Neuronal stem cell (in vitro differentiated cells): Measurements from ENCODE around the gene WWOX.

Experiments
- DNase-seq: peaks from one replicate; pipeline ENCODE4 v3.0.0-alpha.2; 2013; ENCODE audit warnings: low spot score
- H2AFZ ChIP-seq: one replicate; pipeline ENCODE4 v1.6.1; 2013; ENCODE audit warnings: mild to moderate bottlenecking, low read length, inconsistent platforms
- H2AK5ac ChIP-seq: 2 replicates; pipeline ENCODE4 v1.6.1; 2013; ENCODE audit warnings: low read depth, mild to moderate bottlenecking, inconsistent platforms, low read length, moderate library complexity, mixed read lengths
- H2BK120ac ChIP-seq: 2 replicates; pipeline ENCODE4 v1.6.1; 2013; ENCODE audit warnings: low read depth, mild to moderate bottlenecking, inconsistent platforms, low read length, moderate library complexity, mixed read lengths
- H2BK12ac ChIP-seq: one replicate; pipeline ENCODE4 v1.6.1; 2013; ENCODE audit warnings: low read length, inconsistent platforms
- H2BK15ac ChIP-seq: 2 replicates; pipeline ENCODE4 v1.6.1; 2013; ENCODE audit warnings: mild to moderate bottlenecking, low read length, inconsistent platforms, mixed read lengths
- H2BK5ac ChIP-seq: one replicate; pipeline ENCODE4 v1.6.1; 2013; ENCODE audit warnings: inconsistent platforms, mild to moderate bottlenecking, low read length, moderate library complexity
- H3K14ac ChIP-seq: one replicate; pipeline ENCODE4 v1.6.1; 2013; ENCODE audit warnings: low read length, inconsistent platforms
- H3K18ac ChIP-seq: 2 replicates; pipeline ENCODE4 v1.6.1; 2013; ENCODE audit warnings: low read length, inconsistent platforms
- H3K23ac ChIP-seq: 2 replicates; pipeline ENCODE4 v1.6.1; 2013; ENCODE audit warnings: low read depth, mild to moderate bottlenecking, mixed read lengths, low read length, inconsistent platforms; ENCODE audit not compliant: poor library complexity
- H3K27ac ChIP-seq: replicated peaks from 3 replicates; pipeline ENCODE4 v1.5.1; 2013; ENCODE audit warnings: low read length, inconsistent platforms
- H3K27me3 ChIP-seq, 3 experiments: 2 replicates each; pipeline ENCODE4 v1.6.1; 2013; ENCODE audit warnings: low read length in 3 of 3, mild to moderate bottlenecking in 2 of 3, inconsistent platforms in 1 of 3, low read depth in 1 of 3, mixed read lengths in 1 of 3, moderate library complexity in 1 of 3; ENCODE audit not compliant: control insufficient read depth in 3 of 3, insufficient read depth in 3 of 3
- H3K36me3 ChIP-seq, 2 donors: replicated peaks in 1 of 2; 2 replicates each; pipeline ENCODE4 v1.6.1; 2013; ENCODE audit warnings: low read length in 2 of 2; ENCODE audit not compliant: control insufficient read depth in 2 of 2, insufficient read depth in 2 of 2
- H3K4ac ChIP-seq: 2 replicates; pipeline ENCODE4 v1.6.1; 2013; ENCODE audit warnings: inconsistent platforms, mild to moderate bottlenecking, low read length, moderate library complexity
- H3K4me1 ChIP-seq, 2 donors: 1 replicate in 1 of 2; 2 replicates in 1 of 2; pipeline ENCODE4 v1.6.1; 2013; ENCODE audit warnings: low read length in 2 of 2, low read depth in 1 of 2; ENCODE audit not compliant: control insufficient read depth in 2 of 2, insufficient read depth in 1 of 2
- H3K4me2 ChIP-seq: one replicate; pipeline ENCODE4 v1.6.1; 2013; ENCODE audit warnings: mild to moderate bottlenecking, low read length, inconsistent platforms; ENCODE audit not compliant: insufficient read depth, poor library complexity, severe bottlenecking
- H3K4me3 ChIP-seq, 2 donors: 2 replicates each; pipeline ENCODE4 v1.5.1; 2013; ENCODE audit warnings: low read length in 2 of 2, mild to moderate bottlenecking in 2 of 2, inconsistent platforms in 1 of 2, moderate library complexity in 1 of 2
- H3K79me1 ChIP-seq: one replicate; pipeline ENCODE4 v1.6.1; 2013; ENCODE audit warnings: low read depth, mild to moderate bottlenecking, inconsistent platforms, low read length, moderate library complexity
- H3K9ac ChIP-seq: one replicate; pipeline ENCODE4 v1.6.1; 2013; ENCODE audit warnings: mild to moderate bottlenecking, low read depth, low read length, inconsistent platforms; ENCODE audit not compliant: poor library complexity
- H3K9me3 ChIP-seq, 2 donors: replicated peaks in 1 of 2; 2 replicates each; pipeline versions ENCODE3 to v1.6.1; 2013; ENCODE audit warnings: low read length in 2 of 2, mild to moderate bottlenecking in 2 of 2, inconsistent platforms in 1 of 2, low read depth in 1 of 2, mixed read lengths in 1 of 2, moderate library complexity in 1 of 2; ENCODE audit not compliant: control insufficient read depth in 2 of 2, insufficient read depth in 1 of 2
- H4K8ac ChIP-seq: one replicate; pipeline ENCODE4 v1.6.1; 2013; ENCODE audit warnings: low read depth, mild to moderate bottlenecking, inconsistent platforms, low read length, moderate library complexity
- H4K91ac ChIP-seq: one replicate; pipeline ENCODE4 v1.6.1; 2013; ENCODE audit warnings: low read length, low read depth, mild to moderate bottlenecking, inconsistent platforms; ENCODE audit not compliant: poor library complexity
- WGBS, 2 donors: extraction: QIAGEN DNeasy Blood & Tissue Kit; methylation state at CpG; one replicate each; pipeline ENCODE4 v1.1.7; 2013; ENCODE audit warnings: missing lambda C conversion rate in 2 of 2, mixed read lengths in 1 of 2; ENCODE audit not compliant: insufficient read length in 2 of 2, insufficient replicate concordance in 1 of 2; ENCODE audit errors: extremely low coverage in 2 of 2; 5-methylcytosine and 5-hydroxymethylcytosine counted together

Gene WWOX

GRCh38 chr16:78507576-78507975 is 408.1 kb downstream of the WWOX start:
- H2AK5ac ChIP-seq: no peak overlapping the region
- no peak overlapping the region for H3K4me3 ChIP-seq
- H2AFZ ChIP-seq: no peak overlapping the region
- no peaks in the 10 kb centered on the region for H3K79me1 ChIP-seq
- H3K9me3 ChIP-seq: no peaks in the 10 kb centered on the region
- H2BK15ac ChIP-seq: no peak overlapping the region
- no peak overlapping the region for H3K23ac ChIP-seq
- no peak overlapping the region for H3K4me2 ChIP-seq
- WGBS, 2 donors: no CpG with 5 or more reads among the region's 12 CpGs
- H3K14ac ChIP-seq: no peak overlapping the region
- H3K9ac ChIP-seq: no peak overlapping the region
- H3K36me3 ChIP-seq: no peaks in the 10 kb centered on the region
- H2BK5ac ChIP-seq: no peak overlapping the region
- DNase-seq: no peak
- no peak overlapping the region for H4K91ac ChIP-seq
- H2BK120ac ChIP-seq: no peak overlapping the region
- H3K18ac ChIP-seq: no peak overlapping the region
- no peak overlapping the region for H4K8ac ChIP-seq
- no peak overlapping the region for H2BK12ac ChIP-seq
- no peak overlapping the region for H3K4ac ChIP-seq
- peaks cover 6 to 19% of the 10 kb centered on the region in 2 donors for H3K4me1 ChIP-seq
- no peak overlapping the region for H3K27ac ChIP-seq
- no peaks in the 10 kb centered on the region for H3K27me3 ChIP-seq

DNA sequence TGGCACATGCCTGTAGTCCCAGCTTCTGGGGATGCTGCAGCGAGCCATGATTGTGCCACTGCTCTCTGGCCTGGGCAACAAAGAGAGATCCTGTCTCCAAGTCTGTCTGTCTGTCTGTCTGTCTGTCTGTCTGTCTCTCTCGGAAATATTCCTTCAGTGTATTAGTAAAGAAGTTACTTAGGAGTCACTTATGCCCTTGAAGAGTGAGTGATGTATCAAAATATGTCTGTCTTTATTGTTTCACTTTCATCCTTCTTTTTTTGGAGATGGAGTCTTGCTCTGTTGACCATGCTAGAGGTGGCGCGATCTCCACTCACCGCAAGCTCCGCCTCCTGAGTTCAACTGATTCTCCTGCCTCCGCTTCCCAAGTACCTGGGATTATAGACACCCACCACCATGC is 410.5 kb downstream of the WWOX start:
- no peak overlapping the region for H2BK15ac ChIP-seq
- H3K27me3 ChIP-seq: no peaks in the 10 kb centered on the region
- no peaks in the 10 kb centered on the region for H3K79me1 ChIP-seq
- no CpG with 5 or more reads among the region's 7 CpGs for WGBS, 2 donors
- no peak overlapping the region for H2AFZ ChIP-seq
- H4K91ac ChIP-seq: no peak overlapping the region
- no peak overlapping the region for H3K9ac ChIP-seq
- H3K4me2 ChIP-seq: no peak overlapping the region
- no peak overlapping the region for H3K27ac ChIP-seq
- H3K4ac ChIP-seq: no peak overlapping the region
- H3K4me1 ChIP-seq: peaks cover 3 to 10% of the 10 kb centered on the region in 2 donors
- no peaks in the 10 kb centered on the region for H3K36me3 ChIP-seq
- DNase-seq: no peak
- no peak overlapping the region for H2BK12ac ChIP-seq
- H3K4me3 ChIP-seq: no peak overlapping the region
- no peak overlapping the region for H2BK120ac ChIP-seq
- H3K9me3 ChIP-seq: no peaks in the 10 kb centered on the region
- H3K18ac ChIP-seq: no peak overlapping the region
- no peak overlapping the region for H3K14ac ChIP-seq
- H2AK5ac ChIP-seq: no peak overlapping the region
- no peak overlapping the region for H3K23ac ChIP-seq
- H4K8ac ChIP-seq: no peak overlapping the region
- no peak overlapping the region for H2BK5ac ChIP-seq

DNA sequence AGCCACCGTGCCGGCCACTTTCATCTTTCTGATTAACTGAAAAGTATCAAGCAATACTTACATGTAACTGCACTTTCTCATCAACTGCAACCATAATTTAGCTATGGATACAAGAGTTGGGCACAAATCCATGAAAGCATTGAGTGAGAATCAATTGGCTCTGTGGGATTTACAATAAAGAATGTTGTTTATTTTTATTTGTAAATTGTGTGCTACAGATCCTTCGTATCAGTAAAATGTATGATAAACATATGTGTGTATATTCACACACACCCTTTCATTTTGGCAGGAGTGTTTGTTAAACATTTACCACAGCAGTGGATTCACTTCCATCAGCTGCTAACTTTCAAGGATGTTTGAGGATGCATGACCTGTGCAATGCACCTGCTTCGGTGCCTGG is 411.0 kb downstream of the WWOX start:
- H3K36me3 ChIP-seq: no peaks in the 10 kb centered on the region
- H2BK120ac ChIP-seq: no peak overlapping the region
- H3K27ac ChIP-seq: no peak overlapping the region
- DNase-seq: no peak
- H3K79me1 ChIP-seq: no peaks in the 10 kb centered on the region
- H2AFZ ChIP-seq: no peak overlapping the region
- H3K23ac ChIP-seq: no peak overlapping the region
- no peaks in the 10 kb centered on the region for H3K27me3 ChIP-seq
- no peak overlapping the region for H3K4me3 ChIP-seq
- no peak overlapping the region for H3K18ac ChIP-seq
- no peak overlapping the region for H2BK5ac ChIP-seq
- no peak overlapping the region for H3K14ac ChIP-seq
- peaks cover under 1 to 8% of the 10 kb centered on the region in 2 donors for H3K4me1 ChIP-seq
- no peaks in the 10 kb centered on the region for H3K9me3 ChIP-seq
- H3K4me2 ChIP-seq: no peak overlapping the region
- H2BK15ac ChIP-seq: no peak overlapping the region
- H3K4ac ChIP-seq: no peak overlapping the region
- no peak overlapping the region for H2BK12ac ChIP-seq
- no CpG with 5 or more reads among the region's 4 CpGs for WGBS, 2 donors
- no peak overlapping the region for H3K9ac ChIP-seq
- H4K8ac ChIP-seq: no peak overlapping the region
- no peak overlapping the region for H4K91ac ChIP-seq
- no peak overlapping the region for H2AK5ac ChIP-seq

DNA sequence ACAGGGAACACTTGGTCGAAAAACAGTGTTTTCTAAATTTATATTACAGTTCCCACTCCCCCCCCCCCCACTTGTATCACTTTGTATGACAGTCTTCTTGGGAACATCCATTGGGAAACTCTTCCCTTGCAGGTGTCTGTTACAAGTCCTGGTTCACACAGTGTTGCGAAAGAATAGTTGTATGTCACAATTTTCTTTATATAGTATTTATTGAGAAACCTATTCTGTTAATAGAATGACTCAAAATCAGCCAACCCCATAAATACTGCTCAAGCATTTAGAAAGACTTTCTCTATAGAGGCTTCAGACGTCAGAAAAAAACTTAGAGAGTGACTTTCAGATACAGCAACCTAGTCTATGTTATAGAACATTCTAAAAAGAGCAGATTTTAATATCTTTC is 414.4 kb downstream of the WWOX start:
- Histone ChIP-seq H4K8ac (no peak overlapping the region), H2AK5ac (no peak overlapping the region), H2BK5ac (no peak overlapping the region), H2BK120ac (no peak overlapping the region), H3K36me3 (no peaks in the 10 kb centered on the region), H3K79me1 (no peaks in the 10 kb centered on the region), H3K27ac (no peak overlapping the region), H2BK15ac (no peak overlapping the region), H3K4ac (no peak overlapping the region), H3K27me3 (no peaks in the 10 kb centered on the region), H3K4me1 (peaks cover 0 to 7% of the 10 kb centered on the region in 2 donors), H3K23ac (no peak overlapping the region), H3K4me3 (no peak overlapping the region), H3K4me2 (no peak overlapping the region), H2BK12ac (no peak overlapping the region), H3K9me3 (no peaks in the 10 kb centered on the region), H4K91ac (no peak overlapping the region), H3K9ac (no peak overlapping the region), H3K14ac (no peak overlapping the region), H2AFZ (no peak overlapping the region), H3K18ac (no peak overlapping the region)
- no peak for DNase-seq
- WGBS, 2 donors: no CpG with 5 or more reads among the region's 3 CpGs
